Lower lobe of right lung (tissue), 2 donors: ENCODE results near the gene MUC16. TPM values are rescaled to one million over a fixed set of nuclear protein-coding genes. Genes with fewer than 3 reads are reported as not detected.

Experiments used
- ATAC-seq, 2 donors: fragments of 200-7000 bp; cut with Tn5 transposase; one replicate each; pipeline ENCODE4 v1.9.1; 2020 to 2022; ENCODE audit warnings: mild to moderate bottlenecking in 2 of 2, moderate library complexity in 2 of 2
- DNase-seq: peaks from one replicate; pipeline ENCODE4 v3.0.0-alpha.2; 2020
- H3K27ac ChIP-seq: fragments of 200-600 bp; one replicate; pipeline ENCODE4 v1.8.0; 2022
- H3K27me3 ChIP-seq: fragments of 200-600 bp; one replicate; pipeline ENCODE4 v1.8.0; 2022; ENCODE audit warnings: low read depth
- H3K36me3 ChIP-seq: fragments of 200-600 bp; one replicate; pipeline ENCODE4 v1.8.0; 2022; ENCODE audit warnings: mild to moderate bottlenecking
- H3K4me1 ChIP-seq: fragments of 200-600 bp; one replicate; pipeline ENCODE4 v1.8.0; 2022
- H3K4me3 ChIP-seq: fragments of 200-600 bp; one replicate; pipeline ENCODE4 v1.8.0; 2022; ENCODE audit warnings: mild to moderate bottlenecking
- H3K9me3 ChIP-seq: fragments of 200-600 bp; one replicate; pipeline ENCODE4 v1.8.0; 2022
- CTCF ChIP-seq: fragments of 200-600 bp; IDR thresholded peaks from one replicate; pipeline ENCODE4 v1.8.0; 2022; ENCODE audit warnings: antibody characterized with exemption, mild to moderate bottlenecking
- intact Hi-C: fragments of 100-400 bp; cut with DNase I; formaldehyde crosslinking; loops from one replicate; pipeline ENCODE4 v1.11.0; 2022
- total RNA-seq: library from RNA; stranded (reverse); fragmentation: NEBNext Ultra II Directional; extraction: Animal tissue kit (Norgen Biotek cat#: 25700); gene quantifications from one replicate; pipeline ENCODE4 v1.2.1, GENCODE V29; 2021
- donor health status: DM: no; HTN: yes; CAD: no; lungs with severe emphysema.

MUC16 gene
- total RNA-seq, 1 donor from 2014 or later: 2.2 TPM

GRCh38 chr19:9018163-9018875, 8.1 kb upstream of the MUC16 start:
- intact Hi-C loops: no loop called here
- Histone ChIP-seq H3K4me1 (no peaks in the 10 kb centered on the region), H3K27ac (no peak overlapping the region), H3K4me3 (no peak overlapping the region), H3K27me3 (peaks cover 6% of the 10 kb centered on the region), H3K36me3 (no peaks in the 10 kb centered on the region), H3K9me3 (no peaks in the 10 kb centered on the region)
- no peak for TF ChIP-seq CTCF
- no peak for DNase-seq
- ATAC-seq: peak in 1 of 2 donors; percentile 25

- no peaks in the 10 kb centered on the region for H3K36me3 ChIP-seq
- H3K4me3 ChIP-seq: no peak overlapping the region
- DNase-seq (no peak), ATAC-seq (no peak)
- intact Hi-C loops: no loop called here
- H3K27me3 ChIP-seq: peaks cover 17% of the 10 kb centered on the region
- no peak overlapping the region for H3K27ac ChIP-seq
- no peaks in the 10 kb centered on the region for H3K4me1 ChIP-seq
- no peak for TF ChIP-seq CTCF
- no peaks in the 10 kb centered on the region for H3K9me3 ChIP-seq
Measured at GRCh38 chr19:9014803-9015202, 4.6 kb upstream of the MUC16 start.

- intact Hi-C loops: no loop called here
- Histone ChIP-seq H3K27ac (no peak overlapping the region), H3K36me3 (no peaks in the 10 kb centered on the region), H3K4me3 (no peak overlapping the region), H3K9me3 (no peaks in the 10 kb centered on the region), H3K27me3 (peaks cover 17% of the 10 kb centered on the region), H3K4me1 (no peaks in the 10 kb centered on the region)
- no peak for ATAC-seq
- no peak for DNase-seq
- no peak for TF ChIP-seq CTCF
Measured at GRCh38 chr19:9013988-9014387, 3.8 kb upstream of the MUC16 start.

- intact Hi-C loops: no loop called here
- Histone ChIP-seq H3K27me3 (peaks cover 17% of the 10 kb centered on the region), H3K36me3 (no peaks in the 10 kb centered on the region), H3K4me1 (no peaks in the 10 kb centered on the region), H3K4me3 (no peak overlapping the region), H3K9me3 (no peaks in the 10 kb centered on the region), H3K27ac (no peak overlapping the region)
- ATAC-seq (no peak), DNase-seq (no peak)
- no peak for TF ChIP-seq CTCF
Measured at GRCh38 chr19:9011875-9012274, 1.7 kb upstream of the MUC16 start.

GRCh38 chr19:9010693-9011092, 484 bp upstream of the MUC16 start:
- peaks cover 17% of the 10 kb centered on the region for H3K27me3 ChIP-seq
- H3K36me3 ChIP-seq: no peaks in the 10 kb centered on the region
- no peak for DNase-seq
- TF ChIP-seq CTCF: no peak
- intact Hi-C loops: no loop called here
- no peak overlapping the region for H3K4me3 ChIP-seq
- H3K4me1 ChIP-seq: no peaks in the 10 kb centered on the region
- H3K9me3 ChIP-seq: no peaks in the 10 kb centered on the region
- peak; percentile 16 to 34 for ATAC-seq
- H3K27ac ChIP-seq: no peak overlapping the region
